NCI-H2171 treated with DMSO at 0.1 percent for 48 hours (cell line): ENCODE measurements around the gene JCAD.
"Not testable (repeated sequence)": the region's sequence is repeated elsewhere in the genome, so short reads cannot be mapped to it uniquely, and the experiment has no call there.

Source experiments
- DNase-seq: peaks from one replicate; lab custom pipeline; 2025; lab: John Stamatoyannopoulos, UW

The JCAD gene

GRCh38 chr10:29982997-29983648, 76.3 kb downstream of the JCAD start:
- DNase-seq: no peak

DNA sequence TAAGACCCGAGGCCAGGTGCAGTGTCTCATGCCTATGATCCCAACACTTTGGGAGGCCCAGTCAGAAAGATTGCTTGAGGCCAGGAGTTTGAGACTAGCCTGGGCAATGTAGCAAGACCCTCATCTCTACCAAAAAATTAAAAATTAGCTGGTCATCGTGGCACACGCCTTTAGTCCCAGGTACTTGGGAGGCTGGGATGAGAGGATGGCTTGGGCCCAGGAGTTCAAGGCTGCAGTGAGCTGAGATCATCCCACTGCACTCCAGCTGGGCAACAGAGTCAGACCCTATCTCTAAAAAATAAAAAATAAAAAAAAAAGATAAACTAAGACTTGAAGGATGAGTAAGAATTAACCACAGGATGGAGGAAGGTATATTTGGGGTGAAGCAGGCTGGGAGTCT, 77.9 kb downstream of the JCAD start:
- no peak for DNase-seq

GRCh38 chr10:29980084-29980483, 79.3 kb downstream of the JCAD start:
- no peak for DNase-seq

- not testable (repeated sequence) for DNase-seq
These were observed 80.0 kb downstream of the JCAD start for GRCh38 chr10:29979421-29979779.

GRCh38 chr10:29977171-29977570, 82.2 kb downstream of the JCAD start:
- no peak for DNase-seq

GRCh38 chr10:29976134-29976533, 83.3 kb downstream of the JCAD start:
- no peak for DNase-seq

DNA sequence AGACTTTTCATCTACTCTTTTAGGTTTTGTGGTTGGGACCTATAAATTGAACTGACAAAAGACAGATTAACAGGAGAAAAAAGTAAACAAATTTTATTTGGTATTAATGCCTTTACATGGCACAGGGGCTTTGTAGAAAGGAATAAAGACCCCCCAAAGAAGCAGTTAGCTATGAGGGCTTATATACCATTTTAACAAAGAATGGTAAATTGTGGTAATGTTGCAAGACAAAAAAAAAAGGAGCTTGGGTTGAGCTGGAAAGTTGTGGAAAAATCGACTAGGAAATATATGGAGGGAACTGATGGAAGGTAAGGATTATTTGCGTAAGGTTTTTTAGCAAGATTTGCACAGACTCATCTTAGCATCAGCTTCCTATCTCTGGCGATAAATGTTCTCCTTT, 84.6 kb downstream of the JCAD start:
- no peak for DNase-seq

GRCh38 chr10:29973921-29974320, 85.5 kb downstream of the JCAD start:
- DNase-seq: no peak

- DNase-seq: no peak
These were observed 88.8 kb downstream of the JCAD start for GRCh38 chr10:29970576-29970975.

DNA sequence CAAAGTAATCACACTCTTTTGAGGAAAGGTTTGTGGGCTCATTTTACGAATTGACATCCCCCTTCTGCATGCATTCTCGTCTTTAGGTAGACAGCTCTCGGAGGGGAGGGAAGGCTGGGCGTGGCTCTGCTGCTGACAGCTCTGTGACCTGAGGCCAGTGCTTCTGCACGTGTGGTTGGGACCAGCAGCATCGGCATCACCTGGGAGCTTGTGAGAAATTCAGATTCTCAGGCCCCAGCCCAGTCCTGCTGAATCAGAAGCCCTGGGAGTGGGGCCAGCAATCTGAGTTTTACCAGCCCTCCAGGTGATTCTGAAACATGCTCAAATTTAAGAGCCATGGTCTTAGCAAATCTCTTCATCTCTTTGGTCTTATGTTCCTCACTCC, 89.4 kb downstream of the JCAD start:
- no peak for DNase-seq

- DNase-seq: no peak
These were observed 90.0 kb downstream of the JCAD start for GRCh38 chr10:29969255-29970011.

DNA sequence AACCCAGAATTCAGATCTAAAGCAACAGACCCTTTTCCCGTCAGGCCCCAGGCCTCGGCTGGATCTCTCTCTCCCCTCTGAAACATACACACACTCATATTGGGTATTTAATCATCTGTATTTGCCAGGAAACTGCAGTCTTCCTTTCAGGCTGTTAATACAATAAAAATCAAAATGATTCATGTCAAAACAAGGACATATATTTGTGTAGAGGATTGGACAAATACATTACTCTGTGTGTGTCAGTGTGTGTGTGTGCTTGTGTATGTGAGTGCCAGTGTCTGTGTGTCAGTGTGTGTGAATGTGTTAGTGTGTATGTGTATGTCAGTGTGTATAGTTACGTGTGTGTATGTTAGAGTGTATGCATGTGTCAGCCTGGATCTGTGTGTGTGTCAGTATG, 90.8 kb downstream of the JCAD start:
- DNase-seq: no peak

DNA sequence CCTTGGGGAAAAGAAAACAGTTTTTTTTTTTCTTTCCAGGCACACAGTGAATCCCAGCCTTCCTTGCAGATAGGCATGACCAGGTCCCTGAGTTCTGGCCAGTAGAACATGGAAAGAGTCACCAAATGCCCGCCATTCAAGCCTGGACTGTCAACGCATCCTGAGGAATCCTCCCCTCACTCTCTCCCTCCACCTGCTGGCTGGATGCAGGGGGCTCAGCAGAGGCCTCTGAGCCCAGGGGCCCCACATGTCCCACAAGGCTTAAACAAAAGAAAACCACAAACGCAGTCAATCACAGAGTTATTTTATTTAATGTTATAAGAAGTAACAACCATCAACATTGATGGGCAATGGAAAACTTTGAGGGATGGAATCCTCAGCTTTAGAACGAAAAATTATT, 93.1 kb downstream of the JCAD start:
- DNase-seq: no peak
